Astrocyte (in vitro differentiated cells and primary cell): ENCODE data around the gene OSM. TPM values are rescaled to one million over a fixed set of nuclear protein-coding genes. Genes with fewer than 3 reads are reported as not detected.

ENCODE experiments used
- DNase-seq: peaks from one replicate; pipeline ENCODE4 v3.0.0-alpha.2; 2010; ENCODE audit warnings: low read depth
- FAIRE-seq: peaks from 2 replicates; lab custom pipeline; 2011; peaks lifted over from hg19 to GRCh38; lab: Jason Lieb, UNC
- H2AFZ ChIP-seq: 2 replicates; pipeline ENCODE4 v1.6.0; 2012; ENCODE audit warnings: low read depth, low read length, inconsistent platforms
- H3K27ac ChIP-seq: 2 replicates; pipeline ENCODE4 v1.5.1; 2011; ENCODE audit warnings: low read depth, low read length, inconsistent platforms
- H3K27me3 ChIP-seq: 2 replicates; pipeline ENCODE4 v1.6.0; 2011; ENCODE audit warnings: low read length, inconsistent platforms; ENCODE audit not compliant: insufficient read depth
- H3K36me3 ChIP-seq: 2 replicates; pipeline ENCODE4 v1.5.1; 2011; ENCODE audit warnings: low read length, inconsistent platforms; ENCODE audit not compliant: insufficient read depth
- H3K4me1 ChIP-seq: 2 replicates; pipeline ENCODE4 v1.5.1; 2011; ENCODE audit warnings: low read length, inconsistent platforms; ENCODE audit not compliant: insufficient read depth
- H3K4me2 ChIP-seq: 2 replicates; pipeline ENCODE4 v1.6.0; 2012; ENCODE audit warnings: low read length, inconsistent platforms
- H3K4me3 ChIP-seq: 2 replicates; pipeline ENCODE4 v1.5.1; 2011; ENCODE audit warnings: low read depth, mild to moderate bottlenecking, low read length, inconsistent platforms; ENCODE audit not compliant: insufficient read depth
- H3K79me2 ChIP-seq: 2 replicates; pipeline ENCODE4 v1.6.0; 2012; ENCODE audit warnings: mild to moderate bottlenecking, low read length, inconsistent platforms; ENCODE audit not compliant: insufficient read depth
- H3K9ac ChIP-seq: 2 replicates; pipeline ENCODE4 v1.6.0; 2012; ENCODE audit warnings: mild to moderate bottlenecking, low read length, inconsistent platforms
- H3K9me3 ChIP-seq: 2 replicates; pipeline ENCODE4 v1.5.1; 2012; ENCODE audit warnings: low read depth, mild to moderate bottlenecking, low read length, inconsistent platforms; ENCODE audit not compliant: insufficient read depth
- H4K20me1 ChIP-seq: 2 replicates; pipeline ENCODE4 v1.6.0; 2012; ENCODE audit warnings: low read length, inconsistent platforms; ENCODE audit not compliant: insufficient read depth
- H3K27ac Mint-ChIP-seq: one replicate; pipeline ENCODE4 v1.8.0; 2021; ENCODE audit warnings: mild to moderate bottlenecking, mixed read lengths; ENCODE audit not compliant: unreplicated experiment
- H3K27me3 Mint-ChIP-seq: one replicate; pipeline ENCODE4 v1.8.0; 2021; ENCODE audit warnings: low read depth, mixed read lengths; ENCODE audit not compliant: unreplicated experiment
- H3K36me3 Mint-ChIP-seq: one replicate; pipeline ENCODE4 v1.8.0; 2021; ENCODE audit warnings: low read depth, mixed read lengths; ENCODE audit not compliant: unreplicated experiment
- H3K4me1 Mint-ChIP-seq: one replicate; pipeline ENCODE4 v1.8.0; 2021; ENCODE audit warnings: low read depth, mixed read lengths; ENCODE audit not compliant: unreplicated experiment
- H3K4me3 Mint-ChIP-seq: one replicate; pipeline ENCODE4 v1.8.0; 2021; ENCODE audit warnings: mild to moderate bottlenecking, moderate library complexity, mixed read lengths; ENCODE audit not compliant: unreplicated experiment
- H3K9me3 Mint-ChIP-seq: one replicate; pipeline ENCODE4 v1.8.0; 2021; ENCODE audit warnings: mild to moderate bottlenecking, mixed read lengths; ENCODE audit not compliant: unreplicated experiment
- CTCF ChIP-seq: IDR thresholded peaks from 2 replicates; pipeline ENCODE4 v1.5.1; 2011; ENCODE audit warnings: low read depth, mild to moderate bottlenecking, inconsistent platforms, low read length, moderate library complexity; ENCODE audit not compliant: insufficient read depth
- EZH2 ChIP-seq: IDR thresholded peaks from 2 replicates; pipeline ENCODE4 v1.6.1; 2012; ENCODE audit warnings: mild to moderate bottlenecking, low read length, inconsistent platforms; ENCODE audit not compliant: insufficient read depth
- total RNA-seq: library from RNA; stranded (reverse); gene quantifications from 2 replicates; pipeline ENCODE4 v1.2.1, GENCODE V29; 2021

The OSM gene
- total RNA-seq, 1 donor from 2014 or later: not detected

GRCh38 chr22:30220338-30221012 is 46.2 kb downstream of the OSM start:
- no peaks in the 10 kb centered on the region for H3K36me3 ChIP-seq
- TF ChIP-seq CTCF: no peak
- TF ChIP-seq EZH2: no peak
- no peak for FAIRE-seq
- no peak overlapping the region for H3K4me3 ChIP-seq
- H3K9ac ChIP-seq: no peak overlapping the region
- Mint-ChIP-seq H3K4me1 (peaks cover 22% of the 10 kb centered on the region), H3K27me3 (peaks cover 2% of the 10 kb centered on the region), H3K9me3 (no peaks in the 10 kb centered on the region), H3K27ac (peak overlapping the region; percentile 6), H3K4me3 (no peak overlapping the region), H3K36me3 (no peaks in the 10 kb centered on the region)
- no peaks in the 10 kb centered on the region for H3K27me3 ChIP-seq
- no peak overlapping the region for H2AFZ ChIP-seq
- no peak for DNase-seq
- no peak overlapping the region for H3K27ac ChIP-seq
- peaks cover 20% of the 10 kb centered on the region for H3K4me1 ChIP-seq
- no peak overlapping the region for H3K4me2 ChIP-seq
- H3K9me3 ChIP-seq: no peaks in the 10 kb centered on the region
- no peaks in the 10 kb centered on the region for H4K20me1 ChIP-seq
- H3K79me2 ChIP-seq: no peaks in the 10 kb centered on the region

- no peaks in the 10 kb centered on the region for H3K79me2 ChIP-seq
- H4K20me1 ChIP-seq: no peaks in the 10 kb centered on the region
- H3K36me3 ChIP-seq: no peaks in the 10 kb centered on the region
- H3K27ac ChIP-seq: no peak overlapping the region
- H3K4me2 ChIP-seq: no peak overlapping the region
- DNase-seq (no peak), FAIRE-seq (no peak)
- no peak overlapping the region for H2AFZ ChIP-seq
- Mint-ChIP-seq H3K36me3 (no peaks in the 10 kb centered on the region), H3K4me3 (no peak overlapping the region), H3K27ac (no peak overlapping the region), H3K27me3 (peaks cover 2% of the 10 kb centered on the region), H3K4me1 (peaks cover 16% of the 10 kb centered on the region), H3K9me3 (no peaks in the 10 kb centered on the region)
- no peaks in the 10 kb centered on the region for H3K9me3 ChIP-seq
- no peaks in the 10 kb centered on the region for H3K27me3 ChIP-seq
- TF ChIP-seq EZH2 (no peak), CTCF (no peak)
- H3K4me3 ChIP-seq: no peak overlapping the region
- no peak overlapping the region for H3K9ac ChIP-seq
- peaks cover 22% of the 10 kb centered on the region for H3K4me1 ChIP-seq
These were observed 46.9 kb downstream of the OSM start for GRCh38 chr22:30219668-30220278.
